Amygdala (tissue), 56 donors: ENCODE measurements around the gene DPYD.
A peak's percentile ranks its signal among the peaks of the same experiment; 100 is the strongest.

Experiments used
- DNase-seq, 56 donors: peaks; one replicate each; lab custom pipeline; 2025; lab: John Stamatoyannopoulos, UW

Gene DPYD

GRCh38 chr1:97186381-97186780 lies 734.5 kb downstream of the DPYD start:
- DNase-seq = no peak

GRCh38 chr1:97174039-97174704 lies 746.7 kb downstream of the DPYD start:
- no peak for DNase-seq

- peak in 1 of 56 donors; percentile 3 for DNase-seq
Observed at GRCh38 chr1:97170300-97170699, 750.5 kb downstream of the DPYD start.

- no peak for DNase-seq
Observed at GRCh38 chr1:97168056-97168455, 752.8 kb downstream of the DPYD start.

- no peak for DNase-seq
Observed at GRCh38 chr1:97167246-97167645, 753.6 kb downstream of the DPYD start.

- no peak for DNase-seq
Observed at GRCh38 chr1:97166626-97167025, 754.2 kb downstream of the DPYD start.

- no peak for DNase-seq
Observed at GRCh38 chr1:97164276-97164639, 756.6 kb downstream of the DPYD start.

- no peak for DNase-seq
Observed at GRCh38 chr1:97163591-97164275, 757.1 kb downstream of the DPYD start.

GRCh38 chr1:97160818-97161217 lies 760.0 kb downstream of the DPYD start:
- no peak for DNase-seq

GRCh38 chr1:97159342-97159741 lies 761.5 kb downstream of the DPYD start:
- DNase-seq = no peak

- no peak for DNase-seq
Observed at GRCh38 chr1:97158691-97159096, 762.1 kb downstream of the DPYD start.

- no peak for DNase-seq
Observed at GRCh38 chr1:97157991-97158390, 762.8 kb downstream of the DPYD start.

GRCh38 chr1:97151651-97152050 lies 769.2 kb downstream of the DPYD start:
- no peak for DNase-seq

GRCh38 chr1:97145321-97145956 lies 775.4 kb downstream of the DPYD start:
- peak in 40 of 56 donors; percentile 6 to 82 (median 46) for DNase-seq

- DNase-seq = no peak
Observed at GRCh38 chr1:97144527-97144926, 776.3 kb downstream of the DPYD start.

GRCh38 chr1:97143236-97143882 lies 777.5 kb downstream of the DPYD start:
- no peak for DNase-seq

- no peak for DNase-seq
Observed at GRCh38 chr1:97140611-97141010, 780.2 kb downstream of the DPYD start.

- DNase-seq = no peak
Observed at GRCh38 chr1:97139512-97139911, 781.3 kb downstream of the DPYD start.

GRCh38 chr1:97138515-97139032 lies 782.3 kb downstream of the DPYD start:
- DNase-seq = peak in 1 of 56 donors; percentile 21

GRCh38 chr1:97137862-97138514 lies 782.8 kb downstream of the DPYD start:
- DNase-seq = peak in 26 of 56 donors; percentile 2 to 66 (median 26)
